Endothelial cell of umbilical vein (primary cell): ENCODE data around the gene BRICD5.

Experiments
- EZH2 ChIP-seq: IDR thresholded peaks from 2 replicates; pipeline ENCODE4 v1.6.1; 2012; ENCODE audit warnings: borderline replicate concordance, low read depth, mild to moderate bottlenecking, moderate library complexity, low read length, inconsistent platforms; ENCODE audit not compliant: severe bottlenecking
- FOS ChIP-seq: IDR thresholded peaks from 2 replicates; pipeline ENCODE4 v1.6.1; 2011; ENCODE audit warnings: mild to moderate bottlenecking, low read length, moderate library complexity, borderline replicate concordance; ENCODE audit not compliant: insufficient read depth
- GATA2 ChIP-seq: IDR thresholded peaks from 2 replicates; pipeline ENCODE4 v1.7.0; 2011; ENCODE audit warnings: low read depth, mild to moderate bottlenecking, moderate library complexity, mixed read lengths, low read length; ENCODE audit not compliant: insufficient read length, insufficient read depth
- MYC ChIP-seq: IDR thresholded peaks from one replicate; pipeline ENCODE4 v1.6.1; 2011; ENCODE audit warnings: mild to moderate bottlenecking, low read depth, low read length
- POLR2A ChIP-seq: IDR thresholded peaks from 2 replicates; pipeline ENCODE4 v1.6.1; 2012; ENCODE audit warnings: low read depth, mild to moderate bottlenecking, control low read depth, low read length
- TF ChIP-seq, protein P1 (sequence below), 2 donors: IDR thresholded peaks; 1 replicate in 1 of 2; 2 replicates in 1 of 2; pipeline ENCODE4 v1.5.1; 2011; ENCODE audit warnings: low read length in 2 of 2, mild to moderate bottlenecking in 2 of 2, moderate library complexity in 2 of 2, control low read depth in 1 of 2, inconsistent platforms in 1 of 2, low read depth in 1 of 2; ENCODE audit not compliant: insufficient read depth in 1 of 2; ENCODE audit errors: extremely low read depth in 1 of 2

DNA sequence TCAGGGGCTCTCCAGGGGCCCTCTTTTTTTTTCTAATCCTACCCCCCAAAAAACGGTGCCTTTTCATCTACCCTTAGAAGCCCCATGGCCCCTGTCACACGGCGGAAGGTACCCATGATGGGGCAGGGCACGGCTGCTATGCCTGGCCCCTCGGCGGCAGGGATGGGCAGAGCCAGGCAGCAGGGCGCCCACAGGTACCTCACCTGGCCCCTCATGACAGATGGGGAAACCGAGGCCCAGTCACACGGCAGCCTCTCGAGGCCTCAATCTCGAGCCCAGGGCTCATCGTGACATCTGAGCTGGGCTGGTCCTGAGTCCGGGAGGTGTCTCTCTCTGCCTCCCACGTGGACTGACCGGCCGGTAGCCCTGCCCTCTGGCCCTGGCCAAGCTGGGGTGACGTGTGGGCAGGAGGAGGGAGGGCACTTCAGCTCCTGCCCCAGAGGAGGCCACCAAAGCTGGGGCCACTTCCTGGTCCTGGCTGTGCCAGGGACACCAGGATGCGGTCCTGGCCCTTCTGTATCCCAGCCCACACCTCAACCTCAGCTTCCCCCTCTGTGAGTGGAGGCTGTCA lies 43.5 kb downstream of the BRICD5 start:
- TF ChIP-seq, protein P1, sequence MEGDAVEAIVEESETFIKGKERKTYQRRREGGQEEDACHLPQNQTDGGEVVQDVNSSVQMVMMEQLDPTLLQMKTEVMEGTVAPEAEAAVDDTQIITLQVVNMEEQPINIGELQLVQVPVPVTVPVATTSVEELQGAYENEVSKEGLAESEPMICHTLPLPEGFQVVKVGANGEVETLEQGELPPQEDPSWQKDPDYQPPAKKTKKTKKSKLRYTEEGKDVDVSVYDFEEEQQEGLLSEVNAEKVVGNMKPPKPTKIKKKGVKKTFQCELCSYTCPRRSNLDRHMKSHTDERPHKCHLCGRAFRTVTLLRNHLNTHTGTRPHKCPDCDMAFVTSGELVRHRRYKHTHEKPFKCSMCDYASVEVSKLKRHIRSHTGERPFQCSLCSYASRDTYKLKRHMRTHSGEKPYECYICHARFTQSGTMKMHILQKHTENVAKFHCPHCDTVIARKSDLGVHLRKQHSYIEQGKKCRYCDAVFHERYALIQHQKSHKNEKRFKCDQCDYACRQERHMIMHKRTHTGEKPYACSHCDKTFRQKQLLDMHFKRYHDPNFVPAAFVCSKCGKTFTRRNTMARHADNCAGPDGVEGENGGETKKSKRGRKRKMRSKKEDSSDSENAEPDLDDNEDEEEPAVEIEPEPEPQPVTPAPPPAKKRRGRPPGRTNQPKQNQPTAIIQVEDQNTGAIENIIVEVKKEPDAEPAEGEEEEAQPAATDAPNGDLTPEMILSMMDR (IDR thresholded peaks at IDR 0.05; ENCODE audit: extremely low read depth in 1 of 2, insufficient read depth in 1 of 2, low read depth in 1 of 2, low read length in 2 of 2), result no peak
- no peak for TF ChIP-seq POLR2A
- no peak for TF ChIP-seq EZH2
- no peak for TF ChIP-seq MYC
- no peak for TF ChIP-seq GATA2
- no peak for TF ChIP-seq FOS
